HEK293 (cell line): Measurements from ENCODE around the gene COMMD6.

ENCODE experiments used
- CTCF ChIA-PET: fragments of 350-600 bp; formaldehyde crosslinking; extraction: SDS; loops from one replicate; lab custom pipeline; 2021; ENCODE audit warnings: antibody characterized with exemption; lab: Yijun Ruan, JAX
- POLR2A ChIA-PET: fragments of 300-600 bp; formaldehyde crosslinking; extraction: SDS; loops from one replicate; lab custom pipeline; 2020; ENCODE audit warnings: antibody characterized with exemption, inconsistent platforms; lab: Yijun Ruan, JAX
- H3K27ac ChIP-seq: fragments of 200-500 bp; sonication (Bioruptor generic); 2 replicates; pipeline ENCODE4 v1.5.1; 2014; ENCODE audit warnings: low read depth, low read length, control low read depth, inconsistent platforms; ENCODE audit errors: extremely low read depth
- H3K36me3 ChIP-seq, 2 experiments: fragments of 200-500 bp in 1 of 2; sonication (Bioruptor generic) in 1 of 2; 1 replicate in 1 of 2; 2 replicates in 1 of 2; pipeline ENCODE4 v1.5.1; 2014 to 2017; ENCODE audit warnings: inconsistent platforms in 2 of 2, low read length in 2 of 2; ENCODE audit not compliant: control insufficient read depth in 2 of 2, insufficient read depth in 1 of 2
- H3K4me1 ChIP-seq: fragments of 200-500 bp; sonication (Bioruptor generic); 2 replicates; pipeline ENCODE4 v1.5.1; 2014; ENCODE audit warnings: mild to moderate bottlenecking, low read length, inconsistent platforms; ENCODE audit not compliant: control insufficient read depth, insufficient read depth
- H3K4me3 ChIP-seq: 2 replicates; pipeline ENCODE4 v1.5.1; 2011; ENCODE audit warnings: low read depth, mild to moderate bottlenecking, control low read depth, low read length, moderate library complexity
- H3K9me3 ChIP-seq: fragments of 200-500 bp; sonication (Bioruptor generic); 2 replicates; pipeline ENCODE4 v1.5.1; 2014; ENCODE audit warnings: low read depth, low read length, inconsistent platforms; ENCODE audit not compliant: control insufficient read depth, insufficient read depth
- ZBTB48 ChIP-seq: fragments of 450-650 bp; formaldehyde crosslinking; IDR thresholded peaks from 2 replicates; pipeline ENCODE4 v1.5.1; 2016; ENCODE audit warnings: missing biosample characterization, missing genetic modification characterization
- ZFP41 ChIP-seq: fragments of 450-650 bp; formaldehyde crosslinking; IDR thresholded peaks from 2 replicates; pipeline ENCODE4 v1.5.1; 2016; ENCODE audit warnings: missing biosample characterization, missing genetic modification characterization, borderline replicate concordance
- ZNF121 ChIP-seq: fragments of 450-650 bp; formaldehyde crosslinking; IDR thresholded peaks from 2 replicates; pipeline ENCODE4 v1.5.1; 2016; ENCODE audit warnings: missing biosample characterization, missing genetic modification characterization
- ZNF169 ChIP-seq: fragments of 450-650 bp; formaldehyde crosslinking; IDR thresholded peaks from 2 replicates; pipeline ENCODE4 v1.5.1; 2016; ENCODE audit warnings: missing biosample characterization, missing genetic modification characterization
- ZNF214 ChIP-seq: fragments of 450-650 bp; formaldehyde crosslinking; IDR thresholded peaks from 2 replicates; pipeline ENCODE4 v1.5.1; 2017; ENCODE audit warnings: missing biosample characterization, mild to moderate bottlenecking, missing genetic modification characterization, borderline replicate concordance
- ZNF23 ChIP-seq: fragments of 450-650 bp; formaldehyde crosslinking; IDR thresholded peaks from 2 replicates; pipeline ENCODE4 v1.5.1; 2016; ENCODE audit warnings: missing biosample characterization, missing genetic modification characterization, borderline replicate concordance
- ZNF544 ChIP-seq: fragments of 450-650 bp; formaldehyde crosslinking; IDR thresholded peaks from 2 replicates; pipeline ENCODE4 v1.5.0; 2017; ENCODE audit warnings: missing biosample characterization, missing genetic modification characterization
- ZNF600 ChIP-seq: fragments of 450-650 bp; formaldehyde crosslinking; IDR thresholded peaks from 2 replicates; pipeline ENCODE4 v1.5.1; 2016; ENCODE audit warnings: missing biosample characterization, missing genetic modification characterization
- ZNF670 ChIP-seq: fragments of 450-650 bp; formaldehyde crosslinking; IDR thresholded peaks from 2 replicates; pipeline ENCODE4 v1.5.1; 2016; ENCODE audit warnings: missing biosample characterization, missing genetic modification characterization, low read depth
- ZNF707 ChIP-seq: fragments of 450-650 bp; formaldehyde crosslinking; IDR thresholded peaks from 2 replicates; pipeline ENCODE4 v1.5.1; 2016; ENCODE audit warnings: missing biosample characterization, missing genetic modification characterization
- ZNF768 ChIP-seq: fragments of 450-650 bp; formaldehyde crosslinking; IDR thresholded peaks from 2 replicates; pipeline ENCODE4 v1.5.1; 2018; ENCODE audit warnings: missing biosample characterization, mild to moderate bottlenecking, missing genetic modification characterization
- ZNF791 ChIP-seq: fragments of 450-650 bp; formaldehyde crosslinking; IDR thresholded peaks from 2 replicates; pipeline ENCODE4 v1.5.1; 2016; ENCODE audit warnings: missing biosample characterization, missing genetic modification characterization
- ZSCAN23 ChIP-seq: fragments of 450-650 bp; formaldehyde crosslinking; IDR thresholded peaks from 2 replicates; pipeline ENCODE4 v1.5.1; 2016; ENCODE audit warnings: missing biosample characterization, missing genetic modification characterization
- TF ChIP-seq, protein P1 (sequence below): fragments of 450-650 bp; formaldehyde crosslinking; conservative IDR thresholded peaks from 2 replicates; pipeline ENCODE4 v1.5.1; 2016; ENCODE audit warnings: low read depth, missing biosample characterization, missing genetic modification characterization
- TF ChIP-seq, protein P2 (sequence below): fragments of 450-650 bp; formaldehyde crosslinking; IDR thresholded peaks from 2 replicates; pipeline ENCODE4 v1.5.1; 2016; ENCODE audit warnings: missing biosample characterization, missing genetic modification characterization
- TF ChIP-seq, protein P3 (sequence below): fragments of 450-650 bp; formaldehyde crosslinking; IDR thresholded peaks from 2 replicates; pipeline ENCODE4 v1.5.1; 2016; ENCODE audit warnings: missing biosample characterization, missing genetic modification characterization
- TF ChIP-seq, protein P4 (sequence below): fragments of 450-650 bp; formaldehyde crosslinking; IDR thresholded peaks from 2 replicates; pipeline ENCODE4 v1.5.1; 2016; ENCODE audit warnings: missing biosample characterization, missing genetic modification characterization, borderline replicate concordance
- TF ChIP-seq, protein P5 (sequence below): fragments of 450-650 bp; formaldehyde crosslinking; IDR thresholded peaks from 2 replicates; pipeline ENCODE4 v1.5.1; 2017; ENCODE audit warnings: missing biosample characterization, missing genetic modification characterization

The COMMD6 gene

DNA sequence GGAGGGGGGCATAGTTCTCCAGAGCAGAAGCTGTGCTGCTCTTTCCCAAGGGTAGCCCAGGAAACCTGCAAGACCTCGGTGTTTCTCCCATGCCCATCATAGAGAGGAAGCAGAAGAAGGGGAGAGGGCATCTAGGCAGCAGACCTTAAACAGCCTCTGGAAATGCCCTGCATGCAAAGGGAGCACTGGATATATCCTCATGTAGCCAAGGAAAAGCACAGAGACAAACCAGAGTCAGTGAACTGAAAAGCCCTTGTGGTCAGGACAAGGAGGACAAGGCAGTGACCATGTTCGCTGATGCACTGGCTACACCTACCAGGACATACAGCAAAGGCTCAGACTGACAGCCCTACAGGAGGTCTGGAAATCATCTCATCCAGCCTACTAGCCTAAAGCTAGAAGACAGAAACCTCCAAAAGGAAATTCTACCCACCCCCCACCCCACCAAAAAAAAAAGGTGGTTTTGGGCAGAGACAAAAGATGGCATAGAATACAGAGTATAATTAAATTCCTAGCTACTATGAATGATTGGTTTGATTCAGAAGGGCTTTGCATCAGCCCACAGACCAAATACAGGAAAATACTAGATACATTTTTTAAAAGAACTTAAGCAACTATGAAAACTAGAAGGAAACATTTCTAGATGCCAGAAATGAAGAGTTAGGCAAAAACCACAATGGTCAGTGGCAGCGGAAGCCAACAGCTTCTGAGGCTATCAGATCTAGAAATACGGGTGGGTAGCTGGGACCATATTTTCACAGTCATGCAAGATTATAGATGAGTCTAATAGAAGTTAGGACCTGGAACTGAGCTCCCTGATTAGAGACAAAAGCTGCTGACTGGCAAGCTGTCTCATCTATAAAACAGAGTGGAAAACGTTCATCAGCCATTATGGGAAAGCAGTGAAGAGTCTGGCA, 51.2 kb downstream of the COMMD6 start:
- H3K36me3 ChIP-seq = no peaks in the 10 kb centered on the region
- ChIA-PET CTCF (interaction anchor here (0.9 to 1.2 kb wide), 2 partner anchors 116 to 209 kb away, joined by 3 read pairs; no protein-coding TSS in a partner anchor), POLR2A (no interaction called here)
- no peak overlapping the region for H3K4me3 ChIP-seq
- TF ChIP-seq, protein P1, sequence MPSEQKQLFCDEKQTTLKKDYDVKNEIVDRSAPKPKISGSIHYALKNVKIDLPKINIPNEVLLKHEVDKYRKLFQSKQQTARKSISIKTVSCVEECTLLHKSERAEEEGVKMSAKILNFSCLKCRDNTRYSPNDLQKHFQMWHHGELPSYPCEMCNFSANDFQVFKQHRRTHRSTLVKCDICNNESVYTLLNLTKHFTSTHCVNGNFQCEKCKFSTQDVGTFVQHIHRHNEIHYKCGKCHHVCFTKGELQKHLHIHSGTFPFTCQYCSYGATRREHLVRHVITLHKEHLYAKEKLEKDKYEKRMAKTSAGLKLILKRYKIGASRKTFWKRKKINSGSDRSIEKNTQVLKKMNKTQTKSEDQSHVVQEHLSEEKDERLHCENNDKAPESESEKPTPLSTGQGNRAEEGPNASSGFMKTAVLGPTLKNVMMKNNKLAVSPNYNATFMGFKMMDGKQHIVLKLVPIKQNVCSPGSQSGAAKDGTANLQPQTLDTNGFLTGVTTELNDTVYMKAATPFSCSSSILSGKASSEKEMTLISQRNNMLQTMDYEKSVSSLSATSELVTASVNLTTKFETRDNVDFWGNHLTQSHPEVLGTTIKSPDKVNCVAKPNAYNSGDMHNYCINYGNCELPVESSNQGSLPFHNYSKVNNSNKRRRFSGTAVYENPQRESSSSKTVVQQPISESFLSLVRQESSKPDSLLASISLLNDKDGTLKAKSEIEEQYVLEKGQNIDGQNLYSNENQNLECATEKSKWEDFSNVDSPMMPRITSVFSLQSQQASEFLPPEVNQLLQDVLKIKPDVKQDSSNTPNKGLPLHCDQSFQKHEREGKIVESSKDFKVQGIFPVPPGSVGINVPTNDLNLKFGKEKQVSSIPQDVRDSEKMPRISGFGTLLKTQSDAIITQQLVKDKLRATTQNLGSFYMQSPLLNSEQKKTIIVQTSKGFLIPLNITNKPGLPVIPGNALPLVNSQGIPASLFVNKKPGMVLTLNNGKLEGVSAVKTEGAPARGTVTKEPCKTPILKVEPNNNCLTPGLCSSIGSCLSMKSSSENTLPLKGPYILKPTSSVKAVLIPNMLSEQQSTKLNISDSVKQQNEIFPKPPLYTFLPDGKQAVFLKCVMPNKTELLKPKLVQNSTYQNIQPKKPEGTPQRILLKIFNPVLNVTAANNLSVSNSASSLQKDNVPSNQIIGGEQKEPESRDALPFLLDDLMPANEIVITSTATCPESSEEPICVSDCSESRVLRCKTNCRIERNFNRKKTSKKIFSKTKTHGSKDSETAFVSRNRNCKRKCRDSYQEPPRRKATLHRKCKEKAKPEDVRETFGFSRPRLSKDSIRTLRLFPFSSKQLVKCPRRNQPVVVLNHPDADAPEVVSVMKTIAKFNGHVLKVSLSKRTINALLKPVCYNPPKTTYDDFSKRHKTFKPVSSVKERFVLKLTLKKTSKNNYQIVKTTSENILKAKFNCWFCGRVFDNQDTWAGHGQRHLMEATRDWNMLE = no peak
- TF ChIP-seq ZNF791 (tag by site-specific recombination) (no peak), ZFP41 (no peak), ZNF169 (tag by site-specific recombination) (no peak), ZNF121 (no peak), ZNF214 (tag by site-specific recombination) (no peak), ZNF670 (tag by site-specific recombination) (no peak)
- TF ChIP-seq, protein P2, sequence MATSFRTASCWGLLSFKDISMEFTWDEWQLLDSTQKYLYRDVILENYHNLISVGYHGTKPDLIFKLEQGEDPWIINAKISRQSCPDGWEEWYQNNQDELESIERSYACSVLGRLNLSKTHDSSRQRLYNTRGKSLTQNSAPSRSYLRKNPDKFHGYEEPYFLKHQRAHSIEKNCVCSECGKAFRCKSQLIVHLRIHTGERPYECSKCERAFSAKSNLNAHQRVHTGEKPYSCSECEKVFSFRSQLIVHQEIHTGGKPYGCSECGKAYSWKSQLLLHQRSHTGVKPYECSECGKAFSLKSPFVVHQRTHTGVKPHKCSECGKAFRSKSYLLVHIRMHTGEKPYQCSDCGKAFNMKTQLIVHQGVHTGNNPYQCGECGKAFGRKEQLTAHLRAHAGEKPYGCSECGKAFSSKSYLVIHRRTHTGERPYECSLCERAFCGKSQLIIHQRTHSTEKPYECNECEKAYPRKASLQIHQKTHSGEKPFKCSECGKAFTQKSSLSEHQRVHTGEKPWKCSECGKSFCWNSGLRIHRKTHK (tag by site-specific recombination) = no peak
- no peaks in the 10 kb centered on the region for H3K9me3 ChIP-seq
- H3K4me1 ChIP-seq = no peaks in the 10 kb centered on the region
- H3K27ac ChIP-seq = no peak overlapping the region

DNA sequence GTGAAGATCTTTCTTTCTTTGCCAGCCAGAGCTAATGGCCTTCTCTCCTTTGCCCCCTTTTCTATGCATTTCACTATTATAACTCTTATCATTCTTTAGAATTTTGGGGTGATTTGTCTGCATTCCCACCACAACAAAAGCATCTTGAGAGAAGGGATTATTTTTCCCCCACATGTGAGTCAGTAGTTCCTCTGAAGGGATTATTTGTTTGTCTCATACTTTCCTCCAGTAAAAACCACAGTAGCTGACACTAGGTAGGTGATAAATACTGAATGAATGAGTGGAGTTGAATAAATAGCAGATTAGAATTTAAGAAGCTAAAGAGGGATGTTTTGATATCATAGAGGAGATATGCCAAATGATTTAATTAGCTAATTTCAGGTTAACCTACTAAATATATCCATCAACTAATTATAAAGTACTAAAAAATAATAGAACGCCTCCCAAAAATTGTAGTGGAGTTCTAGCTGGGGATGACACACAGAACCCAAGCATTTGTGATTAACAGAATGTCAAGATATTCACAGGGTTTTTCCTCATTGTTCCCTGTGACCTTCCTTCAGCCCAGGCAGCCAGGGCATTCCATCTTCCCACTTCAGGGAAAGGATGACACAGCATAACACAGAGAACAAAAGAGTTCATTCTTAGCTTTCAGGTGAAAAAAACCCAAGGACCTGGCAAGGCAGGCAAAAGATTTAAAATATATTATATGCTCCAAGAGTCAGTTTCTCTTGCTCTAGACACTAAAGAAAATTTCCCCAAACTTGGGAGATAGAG, 52.2 kb downstream of the COMMD6 start:
- Histone ChIP-seq H3K4me1 (no peaks in the 10 kb centered on the region), H3K27ac (no peak overlapping the region), H3K36me3 (no peaks in the 10 kb centered on the region), H3K4me3 (no peak overlapping the region), H3K9me3 (no peaks in the 10 kb centered on the region)
- TF ChIP-seq, protein P3, sequence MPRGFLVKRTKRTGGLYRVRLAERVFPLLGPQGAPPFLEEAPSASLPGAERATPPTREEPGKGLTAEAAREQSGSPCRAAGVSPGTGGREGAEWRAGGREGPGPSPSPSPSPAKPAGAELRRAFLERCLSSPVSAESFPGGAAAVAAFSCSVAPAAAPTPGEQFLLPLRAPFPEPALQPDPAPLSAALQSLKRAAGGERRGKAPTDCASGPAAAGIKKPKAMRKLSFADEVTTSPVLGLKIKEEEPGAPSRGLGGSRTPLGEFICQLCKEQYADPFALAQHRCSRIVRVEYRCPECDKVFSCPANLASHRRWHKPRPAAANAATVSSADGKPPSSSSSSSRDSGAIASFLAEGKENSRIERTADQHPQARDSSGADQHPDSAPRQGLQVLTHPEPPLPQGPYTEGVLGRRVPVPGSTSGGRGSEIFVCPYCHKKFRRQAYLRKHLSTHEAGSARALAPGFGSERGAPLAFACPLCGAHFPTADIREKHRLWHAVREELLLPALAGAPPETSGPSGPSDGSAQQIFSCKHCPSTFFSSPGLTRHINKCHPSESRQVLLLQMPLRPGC (tag by site-specific recombination) = no peak
- no peak for TF ChIP-seq ZNF600
- no peak for TF ChIP-seq ZNF707
- TF ChIP-seq ZBTB48 (tag by site-specific recombination) = no peak
- TF ChIP-seq, protein P4, sequence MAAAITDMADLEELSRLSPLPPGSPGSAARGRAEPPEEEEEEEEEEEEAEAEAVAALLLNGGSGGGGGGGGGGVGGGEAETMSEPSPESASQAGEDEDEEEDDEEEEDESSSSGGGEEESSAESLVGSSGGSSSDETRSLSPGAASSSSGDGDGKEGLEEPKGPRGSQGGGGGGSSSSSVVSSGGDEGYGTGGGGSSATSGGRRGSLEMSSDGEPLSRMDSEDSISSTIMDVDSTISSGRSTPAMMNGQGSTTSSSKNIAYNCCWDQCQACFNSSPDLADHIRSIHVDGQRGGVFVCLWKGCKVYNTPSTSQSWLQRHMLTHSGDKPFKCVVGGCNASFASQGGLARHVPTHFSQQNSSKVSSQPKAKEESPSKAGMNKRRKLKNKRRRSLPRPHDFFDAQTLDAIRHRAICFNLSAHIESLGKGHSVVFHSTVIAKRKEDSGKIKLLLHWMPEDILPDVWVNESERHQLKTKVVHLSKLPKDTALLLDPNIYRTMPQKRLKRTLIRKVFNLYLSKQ = no peak
- no peak for TF ChIP-seq ZNF544
- TF ChIP-seq, protein P5, sequence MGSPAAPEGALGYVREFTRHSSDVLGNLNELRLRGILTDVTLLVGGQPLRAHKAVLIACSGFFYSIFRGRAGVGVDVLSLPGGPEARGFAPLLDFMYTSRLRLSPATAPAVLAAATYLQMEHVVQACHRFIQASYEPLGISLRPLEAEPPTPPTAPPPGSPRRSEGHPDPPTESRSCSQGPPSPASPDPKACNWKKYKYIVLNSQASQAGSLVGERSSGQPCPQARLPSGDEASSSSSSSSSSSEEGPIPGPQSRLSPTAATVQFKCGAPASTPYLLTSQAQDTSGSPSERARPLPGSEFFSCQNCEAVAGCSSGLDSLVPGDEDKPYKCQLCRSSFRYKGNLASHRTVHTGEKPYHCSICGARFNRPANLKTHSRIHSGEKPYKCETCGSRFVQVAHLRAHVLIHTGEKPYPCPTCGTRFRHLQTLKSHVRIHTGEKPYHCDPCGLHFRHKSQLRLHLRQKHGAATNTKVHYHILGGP (tag by site-specific recombination) = no peak
- TF ChIP-seq ZNF768 (tag by site-specific recombination) = no peak
- no peak for TF ChIP-seq ZSCAN23 (tag by site-specific recombination)
- TF ChIP-seq ZNF23 (tag by site-specific recombination) = no peak
- ChIA-PET POLR2A (no interaction called here), CTCF (no interaction called here)
